Measurements from ENCODE around the gene MRPS2. TPM values are rescaled to one million over a fixed set of nuclear protein-coding genes. Genes with fewer than 3 reads are reported as not detected.

Gene MRPS2
- 40.5 and 42.8 TPM in 2 replicates for total RNA-seq

DNA sequence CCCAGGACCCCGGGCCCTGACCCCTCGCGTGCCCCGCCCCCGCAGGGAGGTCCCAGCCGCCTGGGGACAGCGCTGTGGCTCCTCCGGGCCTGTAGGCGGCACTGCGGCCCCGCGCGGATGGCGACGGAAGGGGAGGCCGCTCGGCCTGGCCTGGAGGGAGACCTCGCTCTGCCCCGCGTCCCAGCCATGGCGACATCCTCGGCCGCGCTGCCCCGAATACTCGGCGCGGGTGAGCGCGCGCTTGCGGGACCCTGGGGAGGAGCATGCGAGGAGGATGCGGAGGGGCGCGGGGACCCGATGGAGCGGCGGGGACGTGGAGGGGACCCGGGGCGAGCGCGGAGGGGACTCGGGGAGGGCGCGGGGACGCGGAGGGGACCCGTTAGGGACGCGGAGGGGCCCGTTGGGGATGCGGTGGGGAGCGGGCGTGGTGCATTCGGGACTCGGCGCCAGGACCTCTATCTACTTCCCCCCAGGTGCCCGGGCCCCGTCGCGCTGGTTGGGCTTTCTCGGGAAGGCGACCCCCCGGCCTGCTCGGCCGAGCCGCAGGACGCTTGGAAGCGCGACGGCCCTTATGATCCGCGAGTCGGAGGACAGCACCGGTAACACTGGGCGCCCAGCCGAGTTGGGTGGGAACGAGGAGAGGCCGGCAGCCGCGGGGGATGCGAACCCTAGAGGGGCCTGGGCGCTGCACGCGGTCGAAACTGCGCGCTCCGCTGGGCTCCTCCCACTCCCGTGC lies at the start of gene MRPS2:
Gene MRPS2, plus strand, starts transcription at position 158 of the 736 bp plus-strand sequence. Its CDS starts 29 bp downstream, at position 187.

DNA sequence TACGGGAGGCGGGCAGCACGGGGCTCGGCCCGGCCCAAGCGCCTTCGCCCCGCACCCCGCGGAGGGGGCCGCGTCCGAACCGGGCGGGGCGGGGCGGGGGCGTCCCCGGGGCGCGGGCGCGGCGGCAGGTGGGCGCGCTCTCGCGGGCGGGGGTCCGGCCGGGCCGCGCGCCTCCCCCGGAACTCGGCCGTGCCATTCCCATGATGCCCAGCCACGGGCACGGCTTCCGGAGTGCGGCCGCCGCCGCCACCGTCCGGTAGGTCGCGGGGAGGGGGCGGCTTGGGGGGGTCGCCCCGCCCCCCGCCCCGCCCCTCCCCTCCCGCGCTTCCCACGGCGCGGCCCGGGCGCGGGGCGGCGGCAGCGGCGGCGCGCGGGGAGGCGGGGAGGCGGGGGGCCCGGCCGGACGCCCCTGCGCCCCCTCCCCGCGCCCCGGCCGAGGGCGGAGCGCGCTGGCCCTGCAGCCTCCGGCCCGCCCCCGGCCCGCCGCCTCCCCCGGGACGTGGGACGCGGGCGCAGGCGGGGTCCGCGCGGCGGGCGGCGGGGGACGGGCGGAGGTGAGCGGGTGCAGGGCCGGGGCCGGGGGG lies 20.9 kb upstream of the MRPS2 start, which contains the start of gene PPP1R26:
Gene PPP1R26, plus strand, starts transcription at position 314 of the 584 bp plus-strand sequence. CDS start 4,729 bp downstream, outside the sequence.

DNA sequence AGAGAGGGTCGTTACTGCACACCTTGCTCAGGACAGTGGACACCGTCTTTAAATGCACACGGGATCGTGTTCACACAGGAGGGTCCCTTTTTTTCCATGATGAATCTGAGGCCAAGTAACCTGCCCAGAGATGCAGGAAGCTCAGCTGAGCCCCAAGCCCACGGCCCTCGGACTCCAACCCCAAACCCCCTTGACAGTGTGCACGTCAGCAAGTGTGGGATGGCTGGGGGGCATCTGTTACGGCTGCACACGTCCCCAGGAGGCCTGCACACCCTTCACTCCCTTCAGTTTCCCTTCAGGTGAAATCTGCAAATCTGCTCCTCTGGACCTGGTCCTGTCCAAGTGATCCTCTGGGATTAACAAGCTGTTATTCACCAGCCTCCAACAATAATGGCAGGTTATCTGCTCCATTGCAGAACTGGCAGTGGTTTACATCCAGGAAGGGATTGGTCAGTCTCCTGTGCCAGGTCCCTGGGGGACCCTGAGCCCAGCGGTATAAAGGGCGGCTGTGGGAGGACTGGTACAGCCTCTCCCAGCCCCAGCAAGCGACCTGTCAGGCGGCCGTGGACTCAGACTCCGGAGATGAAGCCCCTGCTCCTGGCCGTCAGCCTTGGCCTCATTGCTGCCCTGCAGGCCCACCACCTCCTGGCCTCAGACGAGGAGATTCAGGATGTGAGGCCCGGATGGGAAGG lies 20.6 kb downstream of the MRPS2 start, which contains the start of gene LCN1:
Gene LCN1, plus strand, starts transcription at position 525 of the 692 bp plus-strand sequence. Its CDS starts 58 bp downstream, at position 583.

DNA sequence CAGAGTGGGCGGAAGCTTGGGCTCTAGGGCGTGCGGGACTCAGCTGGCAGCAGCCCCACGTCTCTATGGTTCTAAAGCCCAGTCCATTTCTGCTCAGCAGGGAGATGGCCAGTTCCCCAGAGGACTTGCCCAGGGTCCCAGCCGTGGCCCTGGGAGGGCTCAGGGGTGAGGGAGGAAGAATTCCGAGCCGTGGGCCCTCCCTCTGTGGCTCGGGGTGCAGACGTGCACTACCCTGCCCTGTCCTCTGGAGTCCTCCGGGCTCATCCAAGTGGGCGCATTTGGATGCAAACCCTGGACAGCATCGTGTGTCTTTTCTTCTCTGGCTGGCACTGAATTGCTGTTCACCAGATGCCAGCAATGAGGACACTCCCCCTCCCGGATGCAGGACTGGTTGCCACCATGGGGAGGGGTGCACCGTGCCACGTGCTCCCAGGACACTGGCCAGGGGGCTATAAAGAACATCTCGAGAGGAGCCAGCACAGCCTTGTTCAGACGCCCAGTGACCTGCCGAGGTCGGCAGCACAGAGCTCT lies 45.2 kb downstream of the MRPS2 start, which contains the start of gene OBP2A:
Gene OBP2A, plus strand, starts transcription at position 481 of the 531 bp plus-strand sequence. CDS start 55 bp downstream, outside the sequence.

Other genes with a start within 250 kb of the MRPS2 start
- 14.4 and 17.0 TPM in 2 replicates for gene PPP1R26, start 20.9 kb upstream of the MRPS2 start, total RNA-seq
- not detected in 2 replicates for gene LCN1, start 20.8 kb downstream of the MRPS2 start, total RNA-seq
- gene OBP2A, start 45.4 kb downstream of the MRPS2 start, total RNA-seq = not detected in 2 replicates
- gene PAEP, start 61.1 kb downstream of the MRPS2 start, total RNA-seq = not detected in 2 replicates
- gene GLT6D1, start 138.9 kb downstream of the MRPS2 start, total RNA-seq = not detected in 2 replicates
- not detected in 2 replicates for gene LCN9, start 162.6 kb downstream of the MRPS2 start, total RNA-seq
- gene SOHLH1, start 198.8 kb downstream of the MRPS2 start, total RNA-seq = not detected in 2 replicates
- under 0.01 TPM in 1 of 2 replicates, not detected in the other for gene KCNT1, start 201.5 kb downstream of the MRPS2 start, total RNA-seq